Panc1 (cell line): ENCODE results near the gene ACACA.

Source experiments
- CTCF ChIP-seq: fragments of 450-650 bp; IDR thresholded peaks from 2 replicates; pipeline ENCODE4 v1.5.1; 2017; ENCODE audit warnings: mild to moderate bottlenecking
- POLR2AphosphoS5 ChIP-seq: IDR thresholded peaks from 2 replicates; pipeline ENCODE4 v1.6.1; 2012; ENCODE audit warnings: mild to moderate bottlenecking, low read depth, low read length, moderate library complexity
- REST ChIP-seq, 2 experiments: IDR thresholded peaks; 2 replicates each; pipeline ENCODE4 v1.6.1; 2011 to 2012; ENCODE audit warnings: low read depth in 2 of 2, control low read depth in 1 of 2, low read length in 1 of 2, mild to moderate bottlenecking in 1 of 2, moderate library complexity in 1 of 2; ENCODE audit not compliant: insufficient read depth in 1 of 2
- SIN3A ChIP-seq: IDR thresholded peaks from 2 replicates; pipeline ENCODE4 v1.6.1; 2012; ENCODE audit warnings: low read depth, mild to moderate bottlenecking, low read length, moderate library complexity, borderline replicate concordance; ENCODE audit not compliant: insufficient read depth

DNA sequence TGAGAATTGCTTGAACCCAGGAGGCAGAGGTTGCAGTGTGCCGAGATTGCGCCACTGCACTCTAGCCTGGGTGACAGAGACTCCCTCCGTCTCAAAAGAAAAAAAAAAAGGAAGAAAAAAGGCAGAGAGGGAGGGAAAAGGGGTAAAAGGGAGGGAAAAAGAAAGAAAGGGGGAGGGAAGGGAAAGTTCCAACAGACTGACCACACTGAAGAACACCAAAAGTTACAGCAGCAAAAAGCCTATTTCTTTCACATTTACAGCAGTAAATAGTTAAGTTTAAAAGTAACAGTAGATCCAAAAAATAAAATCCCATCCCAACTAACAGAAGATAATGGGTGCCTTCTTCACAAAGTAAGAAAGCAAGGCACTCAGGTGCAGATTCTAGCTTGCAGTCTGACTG, 67.8 kb downstream of the ACACA start:
- no peak for TF ChIP-seq CTCF
- no peak for TF ChIP-seq SIN3A
- no peak for TF ChIP-seq POLR2AphosphoS5
- TF ChIP-seq REST (IDR thresholded peaks at IDR 0.05; ENCODE audit: insufficient read depth in 1 of 2, low read depth in 2 of 2, low read length in 1 of 2): no peak
